Breast epithelium (tissue), 3 donors: ENCODE measurements around the gene PPP2R1B.

Experiments
- POLR2A ChIP-seq: fragments of 450-650 bp; IDR thresholded peaks from one replicate; pipeline ENCODE4 v1.6.1; 2016; ENCODE audit warnings: antibody characterized with exemption, mild to moderate bottlenecking, moderate library complexity
- TF ChIP-seq, protein P1 (sequence below), 3 donors: fragments of 450-650 bp; IDR thresholded peaks; one replicate each; pipeline ENCODE4 v1.5.1; 2016 to 2017; ENCODE audit warnings: antibody characterized with exemption in 3 of 3, mild to moderate bottlenecking in 3 of 3, moderate library complexity in 3 of 3

DNA sequence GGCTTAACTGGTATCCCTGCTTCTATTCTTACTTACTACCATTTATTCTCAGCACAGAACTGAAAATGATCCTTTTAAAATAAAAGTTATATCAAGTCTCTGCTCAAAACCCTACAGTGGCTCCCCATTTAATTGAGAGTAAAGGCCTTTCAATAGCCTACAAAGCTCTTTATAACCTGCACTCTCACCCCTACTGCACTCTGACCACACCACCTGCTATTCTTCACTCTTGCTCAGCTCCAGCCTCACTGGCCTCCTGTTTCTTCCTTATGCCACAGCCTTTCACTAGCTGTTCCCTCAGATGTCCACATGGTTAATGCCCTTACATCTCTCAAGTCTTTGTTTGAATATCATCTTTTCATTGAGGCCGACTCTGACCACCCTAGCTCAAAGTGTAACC is 40.9 kb upstream of the PPP2R1B start:
- TF ChIP-seq POLR2A = no peak
- TF ChIP-seq, protein P1, sequence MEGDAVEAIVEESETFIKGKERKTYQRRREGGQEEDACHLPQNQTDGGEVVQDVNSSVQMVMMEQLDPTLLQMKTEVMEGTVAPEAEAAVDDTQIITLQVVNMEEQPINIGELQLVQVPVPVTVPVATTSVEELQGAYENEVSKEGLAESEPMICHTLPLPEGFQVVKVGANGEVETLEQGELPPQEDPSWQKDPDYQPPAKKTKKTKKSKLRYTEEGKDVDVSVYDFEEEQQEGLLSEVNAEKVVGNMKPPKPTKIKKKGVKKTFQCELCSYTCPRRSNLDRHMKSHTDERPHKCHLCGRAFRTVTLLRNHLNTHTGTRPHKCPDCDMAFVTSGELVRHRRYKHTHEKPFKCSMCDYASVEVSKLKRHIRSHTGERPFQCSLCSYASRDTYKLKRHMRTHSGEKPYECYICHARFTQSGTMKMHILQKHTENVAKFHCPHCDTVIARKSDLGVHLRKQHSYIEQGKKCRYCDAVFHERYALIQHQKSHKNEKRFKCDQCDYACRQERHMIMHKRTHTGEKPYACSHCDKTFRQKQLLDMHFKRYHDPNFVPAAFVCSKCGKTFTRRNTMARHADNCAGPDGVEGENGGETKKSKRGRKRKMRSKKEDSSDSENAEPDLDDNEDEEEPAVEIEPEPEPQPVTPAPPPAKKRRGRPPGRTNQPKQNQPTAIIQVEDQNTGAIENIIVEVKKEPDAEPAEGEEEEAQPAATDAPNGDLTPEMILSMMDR (IDR thresholded peaks at IDR 0.05) = no peak
